HepG2 (cell line): ENCODE results near the gene MFSD6. TPM values are rescaled to one million over a fixed set of nuclear protein-coding genes. Genes with fewer than 3 reads are reported as not detected.
A peak's percentile ranks its signal among the peaks of the same experiment; 100 is the strongest.

Experiments used
- ATAC-seq: fragments of 200-7000 bp; cut with Tn5 transposase; 3 replicates; pipeline ENCODE4 v1.9.1; 2020; ENCODE audit warnings: mild to moderate bottlenecking, moderate library complexity
- BruUV-seq: library from RNA; stranded (reverse); fragments of 400-500 nt; replicated peaks from 2 replicates; lab custom pipeline; 2021; lab: Mats Ljungman, UMichigan
- CTCF ChIA-PET: fragments of 300-600 bp; formaldehyde crosslinking; extraction: SDS; loops from one replicate; lab custom pipeline; 2021; ENCODE audit warnings: low total read pairs, inconsistent platforms, low intra/inter-chr PET ratio; lab: Yijun Ruan, JAX
- POLR2A ChIA-PET: fragments of 350-600 bp; sonication (Branson Sonifier 250); formaldehyde crosslinking; loops from one replicate; lab custom pipeline; 2020; ENCODE audit warnings: antibody characterized with exemption, inconsistent platforms; lab: Yijun Ruan, JAX
- DNase-seq: peaks from one replicate; pipeline ENCODE4 v3.0.0-alpha.2; 2015; ENCODE audit warnings: low spot score
- FAIRE-seq: peaks from 3 replicates; lab custom pipeline; 2011; peaks lifted over from hg19 to GRCh38; lab: Jason Lieb, UNC
- H2AFZ ChIP-seq: one replicate; pipeline ENCODE4 v1.6.1; 2011; ENCODE audit warnings: low read length, inconsistent platforms
- H3K27ac ChIP-seq: fragments of 300-600 bp; 3 replicates; pipeline ENCODE4 v1.8.0; 2011; ENCODE audit warnings: mixed run types, mild to moderate bottlenecking, mixed read lengths, low read length, inconsistent platforms; ENCODE audit not compliant: insufficient read depth; ENCODE audit errors: extremely low read length
- H3K27me3 ChIP-seq, 2 experiments: fragments of 200-600 bp in 1 of 2; 2 replicates in 1 of 2; 3 replicates in 1 of 2; pipeline versions ENCODE4 v1.6.0 to v1.8.0; 2011; ENCODE audit warnings: low read length in 2 of 2, mild to moderate bottlenecking in 2 of 2, moderate library complexity in 2 of 2, inconsistent platforms in 1 of 2; ENCODE audit not compliant: insufficient read depth in 2 of 2, control insufficient read depth in 1 of 2
- H3K36me3 ChIP-seq, 2 experiments: fragments of 200-600 bp in 1 of 2; replicated peaks in 1 of 2; 2 replicates in 1 of 2; 3 replicates in 1 of 2; pipeline versions ENCODE4 v1.5.1 to v1.8.0; 2011; ENCODE audit warnings: low read length in 2 of 2, inconsistent platforms in 1 of 2; ENCODE audit not compliant: insufficient read depth in 2 of 2, control insufficient read depth in 1 of 2
- H3K4me1 ChIP-seq: 2 replicates; pipeline ENCODE4 v1.5.1; 2012; ENCODE audit warnings: low read length, inconsistent platforms; ENCODE audit not compliant: insufficient read depth
- H3K4me2 ChIP-seq: 2 replicates; pipeline ENCODE4 v1.6.0; 2011; ENCODE audit warnings: low read depth, low read length, inconsistent platforms
- H3K4me3 ChIP-seq, 3 experiments: fragments of 200-600 bp in 1 of 3; sonication (generic), shearing (Covaris generic) in 1 of 3; replicated peaks in 1 of 3; 2 replicates each; pipeline ENCODE4 v1.5.1; 2011 to 2016; ENCODE audit warnings: low read length in 3 of 3, inconsistent platforms in 2 of 3, low read depth in 2 of 3, mild to moderate bottlenecking in 2 of 3, control low read depth in 1 of 3, mixed read lengths in 1 of 3; ENCODE audit not compliant: insufficient read depth in 1 of 3
- H3K79me2 ChIP-seq: one replicate; pipeline ENCODE4 v1.6.1; 2011; ENCODE audit warnings: low read length, inconsistent platforms; ENCODE audit not compliant: insufficient read depth
- H3K9ac ChIP-seq: 2 replicates; pipeline ENCODE4 v1.6.0; 2011; ENCODE audit warnings: mild to moderate bottlenecking, low read depth, low read length, inconsistent platforms; ENCODE audit not compliant: insufficient read depth
- H3K9me3 ChIP-seq: 2 replicates; pipeline ENCODE4 v1.5.1; 2012; ENCODE audit warnings: mild to moderate bottlenecking, low read length
- H4K20me1 ChIP-seq: 2 replicates; pipeline ENCODE4 v1.6.0; 2011; ENCODE audit warnings: inconsistent platforms, mild to moderate bottlenecking, low read length, moderate library complexity; ENCODE audit not compliant: insufficient read depth
- ARID4A ChIP-seq: sonication (generic); formaldehyde crosslinking; IDR thresholded peaks from 2 replicates; pipeline ENCODE4 v1.5.0; 2020; ENCODE audit warnings: mild to moderate bottlenecking, missing genetic modification reagents, borderline replicate concordance
- MTF1 ChIP-seq: sonication (generic); formaldehyde crosslinking; IDR thresholded peaks from 2 replicates; pipeline ENCODE4 v1.5.0; 2020; ENCODE audit warnings: missing genetic modification reagents
- PITX1 ChIP-seq: sonication (generic); formaldehyde crosslinking; IDR thresholded peaks from 2 replicates; pipeline ENCODE4 v1.5.1; 2020; ENCODE audit warnings: mild to moderate bottlenecking, missing genetic modification reagents
- REPIN1 ChIP-seq: sonication (generic); formaldehyde crosslinking; IDR thresholded peaks from 2 replicates; pipeline ENCODE4 v1.8.0; 2022; ENCODE audit warnings: missing genetic modification reagents, low read depth, mild to moderate bottlenecking, borderline replicate concordance
- YEATS4 ChIP-seq: sonication (generic); formaldehyde crosslinking; IDR thresholded peaks from 2 replicates; pipeline ENCODE4 v1.4.0; 2020; ENCODE audit warnings: missing genetic modification reagents, borderline replicate concordance
- ZNF7 ChIP-seq: IDR thresholded peaks from 2 replicates; pipeline ENCODE4 v1.6.1; 2016; ENCODE audit warnings: missing biosample characterization, missing genetic modification reagents
- ZNF773 ChIP-seq: sonication (generic); formaldehyde crosslinking; IDR thresholded peaks from 2 replicates; pipeline ENCODE4 v1.4.0; 2020; ENCODE audit warnings: missing genetic modification reagents, borderline replicate concordance
- ZNF781 ChIP-seq: sonication (generic); formaldehyde crosslinking; IDR thresholded peaks from 2 replicates; pipeline ENCODE4 v1.5.1; 2020; ENCODE audit warnings: borderline replicate concordance, mild to moderate bottlenecking, missing genetic modification reagents; ENCODE audit errors: not compliant biosample characterization
- ZSCAN12 ChIP-seq: sonication (generic); formaldehyde crosslinking; IDR thresholded peaks from 2 replicates; pipeline ENCODE4 v1.9.0; 2021; ENCODE audit warnings: mild to moderate bottlenecking, missing genetic modification reagents
- WGBS: methylation state at CpG from one replicate; pipeline ENCODE4 v1.1.6; 2017; ENCODE audit warnings: low lambda C conversion rate; 5-methylcytosine and 5-hydroxymethylcytosine counted together
- in situ Hi-C: cut with HindIII; loops from 2 replicates; pipeline ENCODE4 v1.10.0; 2017; ENCODE audit warnings: low pct_unique_long_range_greater_than_20kb; ENCODE audit not compliant: extremely low pct_ligation_motif_present
- intact Hi-C: fragments of 100-400 bp; cut with micrococcal nuclease; formaldehyde crosslinking; loops from one replicate; pipeline ENCODE4 v1.10.0; 2022; ENCODE audit not compliant: unreplicated experiment
- polyA plus RNA-seq, 8 experiments: library from polyadenylated mRNA; depleted of rRNA in 3 of 8; stranded (reverse) in 7 of 8; unstranded in 1 of 8; fragments of >200 nt; fragmentation: Illumina TruSeq in 4 of 8; extraction: Trizol in 4 of 8; gene quantifications; 2 replicates each; pipeline versions ENCODE4 v1.2.1 to v1.2.3, GENCODE V29; 2011 to 2016; ENCODE audit warnings: low read depth in 4 of 8, missing spikeins in 1 of 8, mixed read lengths in 1 of 8; ENCODE audit not compliant: insufficient read depth in 1 of 8
- total RNA-seq, 5 experiments: library from RNA; depleted of rRNA; stranded (reverse); fragments of >200 nt; fragmentation: Illumina TruSeq; extraction: Trizol; gene quantifications; 2 replicates each; pipeline ENCODE4 v1.2.3, GENCODE V29; 2016; ENCODE audit warnings: low read depth in 1 of 5

The MFSD6 gene
- total and polyA plus RNA-seq, 2 of the 13 experiments (the other 11 are each of a cell fraction or from before 2014, with no cell fraction given), result 0.92 to 1.4 TPM

- Histone ChIP-seq H3K4me3 (no peak overlapping the region), H3K4me1 (peaks cover 26% of the 10 kb centered on the region), H3K79me2 (no peaks in the 10 kb centered on the region), H4K20me1 (no peaks in the 10 kb centered on the region), H3K9ac (no peak overlapping the region), H2AFZ (no peak overlapping the region), H3K27me3 (no peaks in the 10 kb centered on the region), H3K36me3 (no peaks in the 10 kb centered on the region), H3K4me2 (no peak overlapping the region), H3K9me3 (no peaks in the 10 kb centered on the region), H3K27ac (no peak overlapping the region)
- WGBS, result 72% methylated on average over 5 of the region's 5 CpGs
- FAIRE-seq (no peak), ATAC-seq (peak; percentile 20), DNase-seq (no peak)
- TF ChIP-seq ZNF7 (CRISPR knock-in tag) (peak; percentile 80), ZSCAN12 (CRISPR knock-in tag) (no peak), ARID4A (CRISPR knock-in tag) (no peak), ZNF781 (CRISPR knock-in tag) (no peak), REPIN1 (no peak), PITX1 (CRISPR knock-in tag) (no peak), YEATS4 (CRISPR knock-in tag) (no peak), MTF1 (CRISPR knock-in tag) (no peak), ZNF773 (CRISPR knock-in tag) (no peak)
- intact Hi-C loops (no loop called here), in situ Hi-C loops (no loop called here)
- POLR2A ChIA-PET, result no interaction called here
- CTCF ChIA-PET, result no interaction called here
- no TSS peak for BruUV-seq
Observed at GRCh38 chr2:190467575-190468083, 59.5 kb downstream of the MFSD6 start.
